H1 (cell line): Measurements from ENCODE around the gene CHEK2. TPM values are rescaled to one million over a fixed set of nuclear protein-coding genes. Genes with fewer than 3 reads are reported as not detected.

ENCODE experiments used
- CTCF ChIA-PET: fragments of 300-600 bp; sonication (Branson Sonifier 250); formaldehyde crosslinking; loops from one replicate; lab custom pipeline; 2021; ENCODE audit not compliant: partially characterized antibody; lab: Charles Lee
- POLR2A ChIA-PET: fragments of 300-600 bp; sonication (Branson Sonifier 250); formaldehyde crosslinking; loops from one replicate; lab custom pipeline; 2021; ENCODE audit warnings: inconsistent platforms; ENCODE audit not compliant: partially characterized antibody; lab: Charles Lee
- DNase-seq, 2 experiments: peaks; one replicate each; pipeline versions ENCODE4 v3.0.0 to v3.0.0-alpha.2; 2010 to 2022; ENCODE audit warnings: low spot score in 2 of 2, low read depth in 1 of 2, mixed read lengths in 1 of 2
- FAIRE-seq: peaks from 2 replicates; lab custom pipeline; 2011; peaks lifted over from hg19 to GRCh38; lab: Jason Lieb, UNC
- H2AFZ ChIP-seq: 2 replicates; pipeline ENCODE4 v1.8.1; 2012; ENCODE audit warnings: low read length, inconsistent platforms
- H2AK5ac ChIP-seq: 2 replicates; pipeline ENCODE4 v1.6.1; 2013; ENCODE audit warnings: low read depth, low read length
- H2BK120ac ChIP-seq: replicated peaks from 2 replicates; pipeline ENCODE3; 2013; ENCODE audit warnings: low read depth, low read length, inconsistent platforms
- H2BK12ac ChIP-seq: 2 replicates; pipeline ENCODE4 v1.6.1; 2013; ENCODE audit warnings: low read depth, low read length
- H2BK15ac ChIP-seq: 2 replicates; pipeline ENCODE4 v1.6.1; 2013; ENCODE audit warnings: low read length
- H2BK20ac ChIP-seq: 2 replicates; pipeline ENCODE4 v1.6.1; 2013; ENCODE audit warnings: low read length
- H2BK5ac ChIP-seq: 2 replicates; pipeline ENCODE4 v1.6.1; 2013; ENCODE audit warnings: low read depth, low read length
- H3K14ac ChIP-seq: 2 replicates; pipeline ENCODE4 v1.6.1; 2013; ENCODE audit warnings: inconsistent platforms; ENCODE audit not compliant: insufficient read length
- H3K18ac ChIP-seq: 2 replicates; pipeline ENCODE4 v1.6.1; 2013; ENCODE audit warnings: low read length; ENCODE audit errors: extremely low read depth
- H3K23ac ChIP-seq: 2 replicates; pipeline ENCODE4 v1.6.1; 2013; ENCODE audit warnings: inconsistent platforms; ENCODE audit not compliant: insufficient read length
- H3K23me2 ChIP-seq: 2 replicates; pipeline ENCODE4 v1.6.1; 2013; ENCODE audit warnings: low read depth, low read length
- H3K27ac ChIP-seq: 2 replicates; pipeline ENCODE4 v1.6.1; 2011; ENCODE audit warnings: low read depth, low read length, inconsistent platforms
- H3K27me3 ChIP-seq, 4 experiments: replicated peaks in 1 of 4; 1 replicate in 1 of 4; 2 replicates in 3 of 4; pipeline versions ENCODE4 v1.6.1 to v1.8.1; 2011 to 2013; ENCODE audit warnings: low read length in 3 of 4, mild to moderate bottlenecking in 3 of 4, inconsistent platforms in 2 of 4, mixed read lengths in 2 of 4, moderate library complexity in 1 of 4; ENCODE audit not compliant: control insufficient read depth in 3 of 4, insufficient read depth in 3 of 4; ENCODE audit errors: extremely low read depth in 1 of 4
- H3K36me3 ChIP-seq, 4 experiments: 2 replicates each; pipeline versions ENCODE4 v1.6.1 to v1.8.1; 2011 to 2013; ENCODE audit warnings: mild to moderate bottlenecking in 4 of 4, low read length in 3 of 4, moderate library complexity in 2 of 4, control low read depth in 1 of 4, inconsistent platforms in 1 of 4; ENCODE audit not compliant: insufficient read depth in 4 of 4, control insufficient read depth in 2 of 4
- H3K4ac ChIP-seq: replicated peaks from 2 replicates; pipeline ENCODE3; 2013; ENCODE audit warnings: low read length, low read depth, mixed read lengths, inconsistent platforms; ENCODE audit not compliant: insufficient read length
- H3K4me1 ChIP-seq, 4 experiments: replicated peaks in 1 of 4; 1 replicate in 1 of 4; 2 replicates in 3 of 4; pipeline versions ENCODE4 v1.6.1 to v1.8.1; 2011 to 2013; ENCODE audit warnings: low read length in 3 of 4, inconsistent platforms in 2 of 4, mixed read lengths in 1 of 4; ENCODE audit not compliant: insufficient read depth in 4 of 4, control insufficient read depth in 3 of 4
- H3K4me2 ChIP-seq, 2 experiments: 2 replicates each; pipeline versions ENCODE4 v1.6.1 to v1.8.1; 2011 to 2013; ENCODE audit warnings: low read depth in 2 of 2, low read length in 2 of 2, control low read depth in 1 of 2, inconsistent platforms in 1 of 2, mild to moderate bottlenecking in 1 of 2; ENCODE audit not compliant: insufficient read depth in 1 of 2
- H3K4me3 ChIP-seq, 4 experiments: fragments of 200-600, 300-600 bp in 1 of 4; sonication (generic), shearing (Covaris generic), sonication (Bioruptor Twin) in 1 of 4; 2 replicates each; pipeline versions ENCODE4 v1.5.1 to v1.8.1; 2011 to 2016; ENCODE audit warnings: low read length in 4 of 4, low read depth in 3 of 4, control low read depth in 2 of 4, inconsistent platforms in 2 of 4, mild to moderate bottlenecking in 2 of 4, mixed read lengths in 1 of 4, moderate library complexity in 1 of 4; ENCODE audit not compliant: insufficient read depth in 2 of 4; ENCODE audit errors: extremely low read depth in 1 of 4
- H3K56ac ChIP-seq: replicated peaks from 2 replicates; pipeline ENCODE3; 2013; ENCODE audit warnings: low read depth, mild to moderate bottlenecking, mixed read lengths, low read length, inconsistent platforms; ENCODE audit not compliant: insufficient read length
- H3K79me1 ChIP-seq: 2 replicates; pipeline ENCODE4 v1.6.1; 2013; ENCODE audit warnings: low read depth, low read length, control low read depth
- H3K79me2 ChIP-seq, 2 experiments: 2 replicates each; pipeline versions ENCODE4 v1.6.1 to v1.8.1; 2012 to 2013; ENCODE audit warnings: low read length in 2 of 2, mild to moderate bottlenecking in 2 of 2, inconsistent platforms in 1 of 2; ENCODE audit not compliant: insufficient read depth in 2 of 2, control insufficient read depth in 1 of 2
- H3K9ac ChIP-seq, 4 experiments: replicated peaks in 1 of 4; 1 replicate in 1 of 4; 2 replicates in 3 of 4; pipeline versions ENCODE4 v1.6.1 to v1.8.1; 2011 to 2013; ENCODE audit warnings: low read depth in 3 of 4, low read length in 3 of 4, control low read depth in 2 of 4, mild to moderate bottlenecking in 2 of 4, moderate library complexity in 2 of 4, inconsistent platforms in 1 of 4; ENCODE audit errors: extremely low read depth in 1 of 4
- H3K9me3 ChIP-seq, 2 experiments: 2 replicates each; pipeline versions ENCODE4 v1.6.1 to v1.8.1; 2012 to 2013; ENCODE audit warnings: mild to moderate bottlenecking in 2 of 2, moderate library complexity in 2 of 2, control low read depth in 1 of 2, inconsistent platforms in 1 of 2, low read depth in 1 of 2, low read length in 1 of 2, mixed read lengths in 1 of 2; ENCODE audit not compliant: insufficient read depth in 2 of 2
- H4K20me1 ChIP-seq, 2 experiments: replicated peaks in 1 of 2; 2 replicates each; pipeline versions ENCODE3 to v1.8.1; 2011 to 2013; ENCODE audit warnings: inconsistent platforms in 2 of 2, low read length in 2 of 2, mild to moderate bottlenecking in 1 of 2; ENCODE audit not compliant: insufficient read depth in 2 of 2, control insufficient read depth in 1 of 2
- H4K5ac ChIP-seq: 2 replicates; pipeline ENCODE4 v1.6.1; 2013; ENCODE audit warnings: low read length, low read depth, mixed read lengths, inconsistent platforms; ENCODE audit not compliant: insufficient read length
- H4K8ac ChIP-seq: 2 replicates; pipeline ENCODE4 v1.8.0; 2013; ENCODE audit warnings: mild to moderate bottlenecking, moderate library complexity, low read length, inconsistent platforms; ENCODE audit not compliant: insufficient read depth; ENCODE audit errors: extremely low read depth
- H4K91ac ChIP-seq: replicated peaks from 2 replicates; pipeline ENCODE3; 2013; ENCODE audit warnings: low read length, mixed read lengths, inconsistent platforms; ENCODE audit not compliant: insufficient read length
- BACH1 ChIP-seq: IDR thresholded peaks from 2 replicates; pipeline ENCODE4 v1.6.1; 2012; ENCODE audit warnings: low read length, improper control_type of control experiment
- CHD1 ChIP-seq: IDR thresholded peaks from 2 replicates; pipeline ENCODE4 v1.6.1; 2012; ENCODE audit warnings: low read depth, low read length, improper control_type of control experiment
- CHD2 ChIP-seq: IDR thresholded peaks from 2 replicates; pipeline ENCODE4 v1.6.1; 2012; ENCODE audit warnings: low read length, improper control_type of control experiment
- CTCF ChIP-seq, 3 experiments: IDR thresholded peaks; 1 replicate in 2 of 3; 2 replicates in 1 of 3; pipeline versions ENCODE4 v1.5.1 to v1.6.1; 2011; ENCODE audit warnings: low read length in 3 of 3, mild to moderate bottlenecking in 3 of 3, inconsistent platforms in 2 of 3, low read depth in 1 of 3, moderate library complexity in 1 of 3; ENCODE audit not compliant: insufficient read depth in 1 of 3; ENCODE audit errors: control extremely low read depth in 1 of 3
- EGR1 ChIP-seq: IDR thresholded peaks from 2 replicates; pipeline ENCODE4 v1.6.1; 2011; ENCODE audit warnings: low read depth, low read length, borderline replicate concordance
- FOSL1 ChIP-seq: IDR thresholded peaks from 2 replicates; pipeline ENCODE4 v1.6.1; 2011; ENCODE audit warnings: mild to moderate bottlenecking, low read depth, low read length, moderate library complexity; ENCODE audit not compliant: insufficient read depth
- KDM4A ChIP-seq: IDR thresholded peaks from one replicate; pipeline ENCODE4 v1.7.1; 2012; ENCODE audit warnings: low read depth, mild to moderate bottlenecking, moderate library complexity, low read length, inconsistent platforms; ENCODE audit not compliant: severe bottlenecking
- NRF1 ChIP-seq: IDR thresholded peaks from 2 replicates; pipeline ENCODE4 v1.6.1; 2011; ENCODE audit warnings: mild to moderate bottlenecking, low read depth, low read length, improper control_type of control experiment
- RXRA ChIP-seq: IDR thresholded peaks from 2 replicates; pipeline ENCODE4 v1.6.1; 2011; ENCODE audit warnings: low read depth, mild to moderate bottlenecking, low read length, moderate library complexity; ENCODE audit not compliant: insufficient read depth
- SIX5 ChIP-seq: IDR thresholded peaks from 2 replicates; pipeline ENCODE4 v1.6.1; 2011; ENCODE audit warnings: mild to moderate bottlenecking, low read depth, low read length
- SRF ChIP-seq: IDR thresholded peaks from 2 replicates; pipeline ENCODE4 v1.6.1; 2011; ENCODE audit warnings: mild to moderate bottlenecking, low read depth, low read length, moderate library complexity
- WGBS, 2 experiments: shearing (Covaris generic) in 1 of 2; methylation state at CpG; one replicate each; pipeline versions ENCODE4 v1.1.6 to v1.1.7; 2013 to 2015; ENCODE audit warnings: low lambda C conversion rate in 2 of 2, mixed read lengths in 2 of 2, inconsistent platforms in 1 of 2, low coverage in 1 of 2, missing lambda C conversion rate in 1 of 2; ENCODE audit not compliant: insufficient replicate concordance in 2 of 2, insufficient coverage in 1 of 2, insufficient read length in 1 of 2; ENCODE audit errors: extremely low coverage in 1 of 2, missing lambda C conversion rate in 1 of 2; 5-methylcytosine and 5-hydroxymethylcytosine counted together
- polyA plus RNA-seq, 7 experiments: library from polyadenylated mRNA; depleted of rRNA in 3 of 7; stranded (reverse) in 5 of 7; unstranded in 2 of 7; fragments of >200 nt in 5 of 7; fragments of 200-250 nt in 2 of 7; gene quantifications; 1 replicate in 5 of 7; 2 replicates in 1 of 7; 4 replicates in 1 of 7; pipeline versions ENCODE4 v1.2.1 to v1.2.3, GENCODE V29; 2011 to 2013; ENCODE audit warnings: missing spikeins in 2 of 7, mixed read lengths in 2 of 7
- total RNA-seq: library from RNA; stranded (reverse); fragmentation: NEBNext Ultra II Directional; extraction: Animal tissue kit (Norgen Biotek cat#: 25700); gene quantifications from 2 replicates; pipeline ENCODE4 v1.2.1, GENCODE V29; 2021
- TF ChIP-seq, protein P1 (sequence below): IDR thresholded peaks from 2 replicates; pipeline ENCODE4 v1.6.1; 2012; ENCODE audit warnings: inconsistent platforms

CHEK2 gene
- total and polyA plus RNA-seq, 2 of the 8 experiments (the other 6 are each of a cell fraction or from before 2014, with no cell fraction given) = 74.9 to 89.5 TPM

DNA sequence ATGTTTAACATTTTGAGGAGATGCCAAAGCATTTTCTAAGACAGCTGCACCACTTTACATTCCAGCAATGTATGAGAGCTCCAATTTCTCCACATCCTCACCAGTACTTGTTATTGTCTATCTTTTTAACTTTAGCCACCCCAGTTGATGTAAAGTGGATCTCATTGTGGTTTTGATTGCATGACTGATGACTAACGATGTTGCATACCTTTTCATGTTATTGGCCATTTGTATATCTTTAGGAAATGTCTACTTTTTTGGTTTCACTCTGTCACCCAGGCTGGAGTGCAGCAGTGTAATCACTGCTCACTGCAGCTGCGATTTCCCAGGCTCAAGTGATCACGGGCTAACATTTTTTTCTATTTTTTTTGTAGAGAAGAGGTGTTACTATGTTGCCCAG lies 70.9 kb downstream of the CHEK2 start:
- Histone ChIP-seq H3K4me3 (no peak overlapping the region), H4K5ac (no peak overlapping the region), H3K27ac (no peak overlapping the region), H2BK15ac (no peak overlapping the region), H3K4me2 (no peak overlapping the region), H4K20me1 (no peaks in the 10 kb centered on the region), H2AK5ac (no peak overlapping the region), H4K8ac (no peak overlapping the region), H3K4me1 (no peaks in the 10 kb centered on the region), H2BK5ac (no peak overlapping the region), H3K4ac (no peak overlapping the region), H3K79me2 (no peaks in the 10 kb centered on the region), H3K9me3 (peaks cover 0 to 6% of the 10 kb centered on the region in 2 experiments; a peak in 1 of 4 replicates), H3K27me3 (no peaks in the 10 kb centered on the region), H2BK20ac (no peak overlapping the region), H3K23ac (no peak overlapping the region), H3K36me3 (no peaks in the 10 kb centered on the region), H3K14ac (no peak overlapping the region), H3K9ac (no peak overlapping the region), H2AFZ (no peak overlapping the region), H2BK12ac (no peak overlapping the region), H3K18ac (no peak overlapping the region), H2BK120ac (no peak overlapping the region), H3K79me1 (no peaks in the 10 kb centered on the region), H4K91ac (no peak overlapping the region), H3K56ac (no peak overlapping the region), H3K23me2 (no peaks in the 10 kb centered on the region)
- WGBS, 2 experiments = 87% methylated on average over 3 of the region's 3 CpGs; no CpG with 5 or more reads in 1 of the 2 experiments
- no peak for FAIRE-seq
- DNase-seq = no peak
- ChIA-PET CTCF (no interaction called here), POLR2A (no interaction called here)
- no peak for TF ChIP-seq EGR1
- TF ChIP-seq SIX5 = no peak
- TF ChIP-seq CHD1 = no peak
- TF ChIP-seq KDM4A = no peak
- no peak for TF ChIP-seq SRF
- TF ChIP-seq NRF1 = no peak
- no peak for TF ChIP-seq BACH1
- no peak for TF ChIP-seq CHD2
- TF ChIP-seq RXRA = no peak
- TF ChIP-seq, protein P1, sequence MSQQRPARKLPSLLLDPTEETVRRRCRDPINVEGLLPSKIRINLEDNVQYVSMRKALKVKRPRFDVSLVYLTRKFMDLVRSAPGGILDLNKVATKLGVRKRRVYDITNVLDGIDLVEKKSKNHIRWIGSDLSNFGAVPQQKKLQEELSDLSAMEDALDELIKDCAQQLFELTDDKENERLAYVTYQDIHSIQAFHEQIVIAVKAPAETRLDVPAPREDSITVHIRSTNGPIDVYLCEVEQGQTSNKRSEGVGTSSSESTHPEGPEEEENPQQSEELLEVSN = no peak
- no peak for TF ChIP-seq FOSL1
- TF ChIP-seq CTCF (IDR thresholded peaks at IDR 0.05; ENCODE audit: control extremely low read depth in 1 of 3, insufficient read depth in 1 of 3, low read depth in 1 of 3, low read length in 3 of 3) = no peak
